ENCODE data around the gene APBA1. TPM values are rescaled to one million over a fixed set of nuclear protein-coding genes. Genes with fewer than 3 reads are reported as not detected.

APBA1 gene
- polyA plus RNA-seq, 1 donor from 2014 or later = not detected

- Mint-ChIP-seq H3K27me3 (peaks cover 9% of the 10 kb centered on the region), H3K27ac (no peak overlapping the region), H3K4me3 (no peak overlapping the region), H3K36me3 (no peaks in the 10 kb centered on the region), H3K9me3 (no peaks in the 10 kb centered on the region), H3K4me1 (peaks cover 0 to 2% (median 0%) of the 10 kb centered on the region in 3 donors)
Observed at GRCh38 chr9:69556707-69557106, 115.5 kb downstream of the APBA1 start.

DNA sequence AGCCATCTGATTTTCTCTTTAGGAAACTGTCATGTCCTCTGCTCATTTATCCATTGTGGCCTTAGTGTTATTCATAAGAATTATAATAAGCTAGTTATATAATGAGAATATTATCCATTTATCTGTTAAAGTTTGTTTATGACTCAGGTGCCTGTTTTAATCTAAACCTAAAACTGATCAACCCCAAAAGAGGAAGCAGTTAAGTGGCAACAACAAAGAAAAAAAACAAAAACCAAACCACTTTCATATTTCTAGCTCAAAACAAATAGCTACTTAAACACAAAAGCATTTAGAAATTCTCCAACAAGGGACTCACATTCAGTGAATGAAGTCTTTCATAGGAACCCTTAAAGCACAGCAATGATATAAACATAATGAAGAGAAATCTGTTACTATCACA is 116.4 kb downstream of the APBA1 start:
- no peak overlapping the region for H3K27ac Mint-ChIP-seq

GRCh38 chr9:69554945-69555344 is 117.2 kb downstream of the APBA1 start:
- peaks cover 15% of the 10 kb centered on the region for H3K27me3 Mint-ChIP-seq
- H3K9me3 Mint-ChIP-seq = no peaks in the 10 kb centered on the region
- H3K4me3 Mint-ChIP-seq = no peak overlapping the region
- no peaks in the 10 kb centered on the region for H3K36me3 Mint-ChIP-seq
- peaks cover 0 to 2% (median 0%) of the 10 kb centered on the region in 3 donors for H3K4me1 Mint-ChIP-seq
- no peak overlapping the region for H3K27ac Mint-ChIP-seq

More for the DNA sequence above, 116.4 kb downstream of the APBA1 start:
- H3K36me3 Mint-ChIP-seq = no peaks in the 10 kb centered on the region
- H3K4me1 Mint-ChIP-seq = peaks cover 0 to 2% (median 0%) of the 10 kb centered on the region in 3 donors
- H3K4me3 Mint-ChIP-seq = no peak overlapping the region
- peaks cover 11% of the 10 kb centered on the region for H3K27me3 Mint-ChIP-seq
- no peaks in the 10 kb centered on the region for H3K9me3 Mint-ChIP-seq

DNA sequence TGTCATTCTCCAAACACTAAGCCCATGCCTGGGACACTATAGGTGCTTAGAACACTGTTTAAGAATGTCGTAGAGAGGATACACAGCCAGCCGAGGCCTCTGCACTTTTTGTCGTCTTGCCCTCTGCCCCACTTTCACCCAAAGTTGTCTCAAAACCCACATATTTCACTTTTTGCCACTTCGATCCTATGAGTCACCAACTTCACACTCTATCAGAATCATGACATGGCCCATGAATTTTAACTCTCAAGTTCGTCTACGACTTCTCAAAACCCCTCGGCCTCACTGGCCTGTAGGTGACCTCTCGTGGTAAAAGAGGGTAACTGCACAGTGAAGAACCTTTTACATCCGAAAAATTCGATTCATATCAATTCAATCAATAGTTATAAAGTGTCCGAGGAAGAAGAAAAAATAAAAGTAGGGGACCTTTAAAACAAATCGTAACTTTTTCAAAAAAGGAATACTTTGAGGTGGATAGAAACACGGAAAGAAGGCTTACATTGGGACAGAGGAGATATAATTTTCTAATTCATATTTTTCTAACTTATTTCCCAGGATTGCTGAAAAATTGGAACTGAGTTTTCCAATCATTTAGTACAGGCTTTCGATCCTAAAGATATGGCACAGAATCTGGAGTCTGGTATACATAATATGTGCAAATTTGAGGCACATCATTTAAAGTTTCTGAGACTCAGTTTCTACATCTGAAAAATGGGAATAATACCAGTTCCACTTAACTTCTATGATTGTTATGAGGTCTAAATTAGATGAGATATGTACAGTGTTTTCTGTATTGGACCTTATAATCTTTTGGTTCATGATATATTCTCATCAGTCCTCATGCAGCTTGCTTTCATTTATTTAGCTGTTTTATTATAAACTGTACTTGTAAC is 122.6 kb downstream of the APBA1 start:
- no peaks in the 10 kb centered on the region for H3K9me3 Mint-ChIP-seq
- no peak overlapping the region for H3K4me3 Mint-ChIP-seq
- no peaks in the 10 kb centered on the region for H3K36me3 Mint-ChIP-seq
- peaks cover 19% of the 10 kb centered on the region for H3K27me3 Mint-ChIP-seq
- H3K4me1 Mint-ChIP-seq = peaks cover 0 to 10% (median 4%) of the 10 kb centered on the region in 3 donors
- no peak overlapping the region for H3K27ac Mint-ChIP-seq

DNA sequence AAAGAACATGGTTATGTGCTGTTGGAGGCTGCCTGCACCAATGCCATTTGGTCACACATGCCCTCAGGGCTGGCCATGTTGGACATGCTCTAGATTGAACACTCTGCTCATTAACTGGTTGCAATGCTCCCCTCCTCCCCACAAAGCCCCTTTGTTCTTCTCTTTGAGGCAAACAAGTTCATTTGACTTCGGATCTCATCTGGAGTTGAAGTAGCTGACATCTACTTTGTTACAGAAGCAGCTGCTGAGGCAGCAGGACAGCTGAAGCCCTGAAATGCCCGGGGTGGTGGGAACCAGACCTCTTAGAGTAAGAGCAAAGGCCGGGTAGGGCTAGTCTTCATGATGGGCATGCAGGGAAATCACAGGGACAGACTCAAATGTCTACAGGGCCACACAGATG is 123.5 kb downstream of the APBA1 start:
- no peaks in the 10 kb centered on the region for H3K36me3 Mint-ChIP-seq
- H3K4me1 Mint-ChIP-seq = peaks cover 0 to 10% (median 4%) of the 10 kb centered on the region in 3 donors
- no peak overlapping the region for H3K27ac Mint-ChIP-seq
- H3K4me3 Mint-ChIP-seq = no peak overlapping the region
- H3K27me3 Mint-ChIP-seq = peaks cover 18% of the 10 kb centered on the region
- H3K9me3 Mint-ChIP-seq = no peaks in the 10 kb centered on the region

GRCh38 chr9:69546265-69546664 is 125.9 kb downstream of the APBA1 start:
- Mint-ChIP-seq H3K4me3 (no peak overlapping the region), H3K36me3 (no peaks in the 10 kb centered on the region), H3K4me1 (peaks cover 0 to 10% (median 4%) of the 10 kb centered on the region in 3 donors), H3K9me3 (no peaks in the 10 kb centered on the region), H3K27me3 (peaks cover 8% of the 10 kb centered on the region), H3K27ac (no peak overlapping the region)

DNA sequence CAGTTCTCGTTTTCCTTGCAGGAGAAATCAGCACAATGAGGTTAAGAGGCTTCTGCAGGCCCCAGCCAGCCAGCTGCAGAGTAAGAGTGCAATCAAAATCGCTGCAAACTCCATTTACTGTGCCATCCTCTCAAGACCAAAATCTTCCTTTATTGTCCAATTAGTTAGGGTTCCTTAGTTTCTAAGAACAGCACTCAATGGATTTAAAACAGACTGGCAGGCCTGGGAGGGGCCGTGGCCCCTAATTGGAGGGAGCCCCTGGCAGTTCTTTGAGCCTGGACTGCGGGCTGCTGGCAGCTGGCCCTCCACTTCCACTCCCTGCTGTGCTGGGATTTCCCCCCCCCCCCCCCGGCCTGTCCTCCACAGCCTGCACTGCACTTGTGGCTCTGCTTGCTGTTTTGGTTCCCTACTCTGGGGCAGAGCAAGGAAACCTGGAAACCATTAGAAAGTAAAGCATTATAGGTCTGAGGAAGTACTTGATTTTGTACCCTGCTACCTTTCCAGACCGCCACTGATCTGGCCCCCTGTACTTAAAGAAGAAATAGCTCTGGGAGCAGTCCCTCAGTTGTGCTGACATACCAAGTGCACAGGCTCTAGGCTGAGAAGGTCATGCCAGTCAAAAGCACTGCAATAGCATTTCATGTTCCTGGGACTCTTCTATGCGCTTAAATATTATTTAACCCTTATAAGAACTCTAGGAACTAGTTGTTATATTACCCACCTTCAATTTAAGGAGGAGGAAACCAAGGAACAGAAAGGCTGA is 129.0 kb downstream of the APBA1 start:
- Mint-ChIP-seq H3K27me3 (peaks cover 5% of the 10 kb centered on the region), H3K4me1 (peaks cover 0 to 7% (median 4%) of the 10 kb centered on the region in 3 donors), H3K4me3 (no peak overlapping the region), H3K9me3 (no peaks in the 10 kb centered on the region), H3K27ac (no peak overlapping the region), H3K36me3 (no peaks in the 10 kb centered on the region)

GRCh38 chr9:69542058-69542457 is 130.1 kb downstream of the APBA1 start:
- peaks cover 1% of the 10 kb centered on the region for H3K27me3 Mint-ChIP-seq

DNA sequence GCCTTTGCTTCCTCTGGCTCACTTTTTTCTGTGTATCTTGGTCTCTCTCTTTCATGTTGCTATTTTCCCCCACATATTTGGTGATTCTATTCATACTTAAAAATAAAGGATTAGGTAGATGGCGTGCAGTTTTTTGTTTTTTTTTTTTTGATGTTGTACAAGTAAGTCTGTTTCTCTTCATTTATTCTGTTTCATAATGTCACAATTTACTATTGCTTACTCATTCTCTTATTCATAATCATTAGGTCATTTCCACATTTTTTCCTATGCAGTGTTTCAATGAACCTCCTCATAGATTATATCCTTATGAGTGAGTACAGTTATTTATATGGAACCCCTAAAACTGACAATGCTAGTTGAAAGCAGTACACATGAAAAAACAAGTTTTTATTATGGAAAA is 136.3 kb downstream of the APBA1 start:
- H3K4me1 Mint-ChIP-seq = no peaks in the 10 kb centered on the region
- peaks cover 6% of the 10 kb centered on the region for H3K27me3 Mint-ChIP-seq
- H3K36me3 Mint-ChIP-seq = no peaks in the 10 kb centered on the region
- H3K4me3 Mint-ChIP-seq = no peak overlapping the region
- H3K27ac Mint-ChIP-seq = no peak overlapping the region
- peaks cover 0 to 2% (median 0%) of the 10 kb centered on the region in 3 donors for H3K9me3 Mint-ChIP-seq

More at GRCh38 chr9:69542058-69542457, 130.1 kb downstream of the APBA1 start:
- no peak overlapping the region for H3K27ac Mint-ChIP-seq
- H3K4me3 Mint-ChIP-seq = no peak overlapping the region
- H3K36me3 Mint-ChIP-seq = no peaks in the 10 kb centered on the region
- H3K4me1 Mint-ChIP-seq = peaks cover 0 to 4% (median 2%) of the 10 kb centered on the region in 3 donors
- H3K9me3 Mint-ChIP-seq = no peaks in the 10 kb centered on the region

DNA sequence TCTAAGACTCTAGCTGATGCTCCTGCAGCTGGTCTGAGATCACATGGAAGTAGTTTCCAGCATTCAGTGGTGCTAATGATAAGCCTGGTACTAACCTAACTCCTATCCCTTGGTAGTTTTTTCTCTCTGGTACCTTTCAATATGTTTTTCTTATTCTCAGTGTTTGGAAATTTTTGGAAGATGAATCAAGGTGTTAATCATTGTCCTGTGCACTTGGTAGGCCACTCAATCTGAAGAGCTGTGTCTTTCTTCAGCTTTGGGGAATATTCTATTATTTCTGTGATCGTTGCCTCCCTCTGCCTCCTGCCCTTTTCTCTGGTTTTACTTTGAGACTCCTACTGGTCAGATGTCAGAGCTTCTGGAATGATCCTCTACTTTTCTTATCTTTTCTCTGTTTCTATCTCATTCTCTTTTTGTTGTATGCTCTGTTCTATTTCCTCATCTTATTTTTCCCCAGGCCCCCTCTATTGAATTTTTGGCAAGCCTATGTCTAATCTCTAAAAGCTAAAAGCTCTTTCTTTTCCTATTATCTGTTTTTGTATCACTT is 136.8 kb downstream of the APBA1 start:
- H3K4me3 Mint-ChIP-seq = no peak overlapping the region
- no peaks in the 10 kb centered on the region for H3K4me1 Mint-ChIP-seq
- H3K27ac Mint-ChIP-seq = no peak overlapping the region
- peaks cover 6% of the 10 kb centered on the region for H3K27me3 Mint-ChIP-seq
- H3K9me3 Mint-ChIP-seq = peaks cover 0 to 2% (median 0%) of the 10 kb centered on the region in 3 donors
- no peaks in the 10 kb centered on the region for H3K36me3 Mint-ChIP-seq

DNA sequence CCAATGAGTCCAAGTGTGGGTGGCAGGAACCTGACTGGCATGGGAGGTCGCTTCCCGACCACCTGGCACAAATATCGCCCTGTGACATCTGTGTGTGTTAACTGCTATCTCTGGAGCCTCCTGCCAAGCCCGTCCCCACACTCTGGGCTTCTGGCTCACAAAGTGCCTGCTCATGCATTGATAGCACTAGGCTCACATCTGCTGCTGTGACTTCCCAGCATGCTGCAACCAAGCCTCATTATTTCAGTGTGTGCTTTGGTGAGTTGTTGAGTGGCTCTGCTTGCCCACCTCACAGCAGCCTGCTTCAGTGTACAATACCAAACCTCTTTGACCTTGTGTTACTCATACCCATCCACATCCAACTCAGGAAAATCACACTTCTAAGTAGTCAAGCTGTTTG is 139.8 kb downstream of the APBA1 start:
- Mint-ChIP-seq H3K36me3 (no peaks in the 10 kb centered on the region), H3K4me1 (no peaks in the 10 kb centered on the region), H3K27me3 (peaks cover 5% of the 10 kb centered on the region), H3K9me3 (peaks cover 0 to 6% (median 0%) of the 10 kb centered on the region in 3 donors), H3K4me3 (no peak overlapping the region), H3K27ac (no peak overlapping the region)

DNA sequence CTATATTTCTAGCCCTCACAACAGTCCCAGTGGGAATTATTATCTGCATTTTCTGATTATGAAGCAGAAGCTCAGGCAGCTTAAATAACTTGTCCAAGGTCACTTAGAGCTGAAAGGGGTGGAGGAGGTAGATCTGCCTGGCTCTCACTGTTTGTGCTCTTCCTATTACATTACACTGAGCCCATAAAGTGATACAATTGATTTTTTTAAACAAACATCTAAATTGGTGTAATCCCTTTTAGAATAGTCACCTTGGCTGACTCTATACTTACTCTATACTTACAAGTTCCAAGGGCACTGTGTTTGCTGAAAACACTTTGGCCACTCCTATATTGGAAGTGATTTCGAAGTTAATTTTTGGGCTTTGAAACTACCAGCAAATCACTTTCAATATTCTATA is 144.7 kb downstream of the APBA1 start:
- H3K27ac Mint-ChIP-seq = no peak overlapping the region
- H3K9me3 Mint-ChIP-seq = peaks cover 6 to 15% (median 9%) of the 10 kb centered on the region in 3 donors
- H3K36me3 Mint-ChIP-seq = no peaks in the 10 kb centered on the region
- H3K4me3 Mint-ChIP-seq = no peak overlapping the region
- no peaks in the 10 kb centered on the region for H3K4me1 Mint-ChIP-seq
- peaks cover 4% of the 10 kb centered on the region for H3K27me3 Mint-ChIP-seq

DNA sequence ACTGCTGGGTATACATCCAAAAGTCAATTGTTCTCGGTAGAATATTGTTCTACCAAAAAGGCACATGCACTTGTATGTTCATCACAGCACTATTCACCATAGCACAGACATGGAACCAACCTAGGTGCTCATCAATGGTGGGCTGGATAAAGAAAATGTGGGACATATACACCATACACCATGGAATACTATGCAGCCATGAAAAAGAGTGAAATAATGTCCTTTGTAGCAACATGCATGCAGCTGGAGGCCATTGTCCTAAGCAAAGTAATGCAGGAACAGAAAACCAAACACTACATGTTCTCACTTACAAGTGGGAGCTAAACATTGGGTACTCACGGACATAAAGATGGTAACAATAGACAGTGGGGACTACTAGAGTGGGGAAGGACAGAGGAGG is 145.5 kb downstream of the APBA1 start:
- Mint-ChIP-seq H3K27ac (no peak overlapping the region), H3K4me1 (no peaks in the 10 kb centered on the region), H3K9me3 (peaks cover 6 to 15% (median 9%) of the 10 kb centered on the region in 3 donors), H3K27me3 (peaks cover 4% of the 10 kb centered on the region), H3K4me3 (no peak overlapping the region), H3K36me3 (no peaks in the 10 kb centered on the region)

DNA sequence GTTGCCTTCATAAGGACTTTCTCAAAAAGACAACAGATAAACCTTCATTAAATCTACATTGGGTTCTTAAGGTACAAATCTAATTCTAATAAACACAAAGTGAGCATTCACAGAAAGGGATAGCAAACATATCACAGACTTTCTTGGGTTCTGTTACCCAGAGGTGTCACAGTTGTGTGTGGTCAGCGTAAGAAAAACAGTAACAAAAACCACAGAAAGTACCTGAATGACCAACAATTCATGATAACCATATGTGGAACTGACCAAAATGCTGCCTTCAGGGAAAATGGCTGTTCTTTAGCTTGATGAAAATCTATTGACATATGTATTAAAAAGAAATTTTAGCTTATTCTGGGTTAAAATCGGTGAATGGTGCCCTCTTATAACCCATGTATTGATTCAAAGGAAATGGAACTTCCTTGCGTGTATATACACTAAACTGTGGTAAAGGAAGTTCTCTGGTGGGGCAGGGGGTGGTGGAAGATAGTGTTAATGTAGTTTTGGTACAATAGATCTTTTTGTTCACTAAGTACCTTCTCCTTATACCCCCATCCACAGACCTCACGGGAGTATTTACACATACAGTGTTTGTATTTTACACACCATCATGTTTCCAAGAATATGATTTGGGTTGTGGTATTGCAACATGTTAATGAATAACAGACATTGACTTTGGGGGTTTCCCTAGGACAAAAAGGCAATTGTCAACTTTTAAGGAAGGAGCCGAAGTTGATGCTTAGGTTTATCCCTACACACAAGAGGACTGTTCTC is 152.5 kb downstream of the APBA1 start:
- Mint-ChIP-seq H3K4me1 (no peaks in the 10 kb centered on the region), H3K27me3 (peaks cover 8% of the 10 kb centered on the region), H3K36me3 (no peaks in the 10 kb centered on the region), H3K9me3 (peaks cover 3 to 8% (median 3%) of the 10 kb centered on the region in 3 donors), H3K27ac (no peak overlapping the region), H3K4me3 (no peak overlapping the region)
